GM08714 (cell line): ENCODE measurements around the gene ZNF77.
"Not testable (repeated sequence)": the region's sequence is repeated elsewhere in the genome, so short reads cannot be mapped to it uniquely, and the experiment has no call there.

ENCODE experiments used
- H3K4me3 ChIP-seq: fragments of 200-500 bp; sonication (Bioruptor generic); 2 replicates; pipeline ENCODE4 v1.5.1; 2014; ENCODE audit warnings: mild to moderate bottlenecking, low read length, inconsistent platforms
- ZNF274 ChIP-seq: IDR thresholded peaks from 2 replicates; pipeline ENCODE4 v1.6.1; 2012; ENCODE audit warnings: mild to moderate bottlenecking, low read depth, low read length

The ZNF77 gene

GRCh38 chr19:2912306-2912705 lies 32.5 kb downstream of the ZNF77 start:
- no peak overlapping the region for H3K4me3 ChIP-seq

DNA sequence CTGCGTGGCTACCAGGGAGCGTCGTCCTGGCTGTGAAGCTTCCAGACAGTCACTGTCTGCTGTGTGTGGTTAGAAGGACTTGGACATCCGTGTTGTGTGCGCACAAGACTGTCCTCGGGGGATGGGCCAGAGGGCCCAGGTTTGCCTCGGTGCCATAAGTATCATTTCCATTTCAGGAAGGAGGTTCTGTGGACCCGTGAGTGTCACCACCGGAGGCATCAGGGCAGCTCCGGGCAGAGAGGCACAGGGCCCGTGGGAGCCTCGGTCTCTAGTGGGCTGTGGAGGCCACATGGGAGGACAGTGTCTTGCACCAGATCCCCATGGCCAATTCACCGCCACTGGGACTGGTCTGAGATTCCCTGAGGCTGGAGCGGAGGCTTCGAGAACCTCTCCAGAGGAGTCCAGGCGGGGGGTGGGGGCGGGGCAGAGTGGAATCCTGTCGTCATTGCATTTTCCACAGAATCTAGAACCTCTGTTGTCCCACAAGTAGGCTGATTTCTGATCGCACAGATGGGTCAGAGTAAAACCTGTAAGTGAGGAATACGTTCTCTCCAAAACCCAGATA lies 38.1 kb downstream of the ZNF77 start:
- TF ChIP-seq ZNF274 = no peak
- no peak overlapping the region for H3K4me3 ChIP-seq

More at GRCh38 chr19:2912306-2912705, 32.5 kb downstream of the ZNF77 start:
- no peak for TF ChIP-seq ZNF274

GRCh38 chr19:2905918-2906519 lies 38.8 kb downstream of the ZNF77 start:
- H3K4me3 ChIP-seq = no peak overlapping the region
- TF ChIP-seq ZNF274 = no peak

DNA sequence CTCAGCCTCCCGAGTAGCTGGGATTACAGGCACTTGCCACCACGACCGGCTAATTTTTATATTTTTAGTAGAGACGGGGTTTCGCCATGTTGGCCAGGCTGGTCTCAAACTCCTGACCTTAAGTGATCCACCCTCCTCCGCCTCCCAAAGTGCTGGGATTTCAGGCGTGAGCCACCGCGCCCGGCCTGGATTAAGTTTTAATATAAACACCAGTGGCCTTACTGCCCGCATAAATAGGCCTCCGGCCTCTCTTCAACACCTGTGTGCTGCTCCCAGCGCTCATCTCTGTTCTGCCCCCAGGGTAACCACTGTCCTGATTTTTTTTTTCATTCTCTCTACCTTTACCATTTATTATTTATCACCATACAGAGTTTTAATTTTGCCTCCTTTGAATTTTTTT lies 41.4 kb downstream of the ZNF77 start:
- not testable (repeated sequence) for H3K4me3 ChIP-seq

DNA sequence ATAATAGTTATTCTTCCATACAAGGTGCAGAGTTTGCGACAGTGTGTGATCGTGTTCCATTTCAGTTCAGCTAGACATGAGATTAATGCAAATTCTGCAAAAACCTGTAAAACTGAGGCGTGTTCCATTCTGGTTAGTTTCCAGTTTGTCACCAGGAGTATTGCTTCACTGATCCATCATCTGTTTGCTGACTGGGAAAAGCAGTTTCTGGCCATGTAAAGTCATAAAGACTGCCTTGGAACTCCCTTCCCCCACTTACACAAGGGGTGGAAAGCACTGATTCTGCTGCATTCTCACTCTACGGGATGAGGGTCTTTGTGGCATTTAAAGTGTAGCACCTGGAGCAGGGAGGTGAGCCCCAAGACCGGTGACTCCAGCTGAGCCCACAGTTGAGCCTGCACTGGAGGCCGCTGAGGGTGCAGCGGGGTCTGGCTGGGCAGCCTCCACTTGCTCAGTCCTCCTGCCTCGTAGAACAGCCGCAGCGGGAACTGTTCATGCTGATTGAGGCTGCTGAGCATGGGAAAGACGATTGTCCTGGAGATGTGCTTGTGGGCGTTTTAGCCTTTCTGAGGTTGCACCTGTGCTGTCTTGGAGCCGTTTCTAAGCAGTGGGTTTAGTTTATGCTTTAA lies 42.1 kb downstream of the ZNF77 start:
- TF ChIP-seq ZNF274 = no peak
- no peak overlapping the region for H3K4me3 ChIP-seq

DNA sequence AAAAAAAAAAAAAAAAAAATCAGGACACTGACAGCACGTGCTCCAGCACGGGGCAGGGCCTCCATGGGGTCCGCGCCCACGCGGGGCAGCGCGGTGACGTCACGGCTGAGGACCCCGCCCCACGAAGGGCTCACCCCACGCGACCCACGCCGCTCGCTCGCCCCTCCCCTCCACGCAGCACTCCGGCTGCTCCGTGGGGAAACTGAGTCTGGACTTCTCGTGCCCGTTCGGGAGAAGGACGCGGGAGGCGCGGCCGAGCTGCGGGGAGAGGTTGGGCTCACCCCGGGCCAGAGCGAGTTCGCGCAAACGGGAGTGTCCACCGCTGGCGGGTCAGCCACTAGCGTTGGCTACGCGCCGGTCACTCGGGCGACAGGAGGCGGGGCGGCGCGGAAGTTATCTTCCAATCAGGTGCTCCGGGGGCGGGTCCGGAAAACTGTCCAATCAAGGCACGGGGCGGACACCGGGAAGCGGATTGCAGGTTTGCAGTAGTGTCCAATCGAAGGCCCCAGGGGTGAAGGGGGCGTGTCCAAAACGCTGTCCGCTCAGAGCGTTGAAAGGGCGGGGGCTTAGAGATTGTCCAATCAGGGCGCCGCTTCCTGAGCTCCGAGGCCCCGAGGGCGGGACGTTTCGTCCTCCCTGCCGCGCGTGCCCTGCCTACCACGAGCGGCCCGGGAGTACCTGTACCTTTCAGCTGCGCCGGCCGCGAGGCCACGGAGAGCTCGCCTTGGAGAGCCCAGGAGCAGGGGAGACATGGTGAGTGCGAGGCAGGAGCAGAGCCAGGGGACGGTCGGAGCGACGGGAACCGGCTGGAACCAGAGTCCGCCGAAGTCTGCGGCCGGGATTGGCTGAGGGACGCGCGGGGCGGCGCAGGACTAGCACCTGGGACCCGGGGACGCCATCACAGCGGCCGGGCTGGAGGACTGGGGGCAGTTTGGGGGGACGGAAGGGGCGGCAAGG lies 44.2 kb downstream of the ZNF77 start, which contains the start of gene ZNF57:
Gene ZNF57 (plus strand): TSS at position 633 of the 957 bp plus-strand sequence. CDS start 118 bp downstream, at position 751.
- H3K4me3 ChIP-seq = peak within 1 kb of the TSS; percentile 85
- no peak for TF ChIP-seq ZNF274

DNA sequence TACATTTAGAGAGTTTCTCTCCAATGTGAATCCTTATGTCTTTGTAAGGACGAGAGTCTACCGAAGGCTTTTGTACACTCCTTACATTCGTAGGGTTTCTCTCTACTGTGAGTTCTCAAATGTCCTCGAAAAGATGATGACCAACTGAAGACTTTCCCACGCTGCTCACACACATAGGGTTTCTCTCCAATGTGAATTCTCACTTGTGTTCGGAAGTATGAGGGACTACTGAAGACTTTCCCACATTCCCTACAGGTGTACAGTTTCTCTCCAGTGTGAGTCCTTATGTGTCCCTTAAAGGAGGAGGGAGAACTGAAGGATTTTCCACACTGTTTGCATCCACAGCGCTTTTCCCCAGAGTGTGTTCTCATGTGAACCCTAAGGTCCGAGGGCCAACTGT lies 48.1 kb downstream of the ZNF77 start:
- TF ChIP-seq ZNF274 = no peak; the same call in 1 of the 2 replicates
- H3K4me3 ChIP-seq = no peak overlapping the region

- H3K4me3 ChIP-seq = not testable (repeated sequence)
Measured at GRCh38 chr19:2890531-2890930, 54.2 kb downstream of the ZNF77 start.

DNA sequence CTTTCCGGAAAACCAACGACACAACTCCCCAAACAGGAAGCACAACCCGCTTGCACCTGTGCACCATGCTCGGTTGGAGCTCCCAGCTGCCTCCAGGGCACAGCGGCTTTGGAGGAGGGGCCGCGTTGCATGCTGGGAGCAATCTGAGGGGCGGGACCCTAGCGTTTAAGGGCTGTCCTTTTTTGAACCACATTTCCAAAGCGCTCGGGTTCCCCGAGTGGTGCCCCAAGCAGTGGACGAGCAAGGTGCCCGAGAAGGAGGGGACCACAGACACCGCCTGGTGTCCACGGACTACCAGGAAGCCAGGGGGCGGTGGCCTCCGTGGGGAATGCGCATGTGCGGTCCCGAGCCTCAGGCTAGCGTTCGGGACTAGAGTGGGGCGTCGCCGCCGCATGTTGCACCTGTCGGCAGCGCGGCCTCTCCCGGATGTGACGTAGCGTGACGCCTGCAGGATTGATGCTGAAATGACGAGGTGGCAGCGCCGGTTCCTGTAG lies 56.0 kb downstream of the ZNF77 start:
- peak overlapping the region; percentile 3; the same call in 1 of the 2 replicates for H3K4me3 ChIP-seq
- no peak for TF ChIP-seq ZNF274

- no peak for TF ChIP-seq ZNF274
- no peak overlapping the region for H3K4me3 ChIP-seq
Measured at GRCh38 chr19:2887391-2887914, 57.3 kb downstream of the ZNF77 start.

DNA sequence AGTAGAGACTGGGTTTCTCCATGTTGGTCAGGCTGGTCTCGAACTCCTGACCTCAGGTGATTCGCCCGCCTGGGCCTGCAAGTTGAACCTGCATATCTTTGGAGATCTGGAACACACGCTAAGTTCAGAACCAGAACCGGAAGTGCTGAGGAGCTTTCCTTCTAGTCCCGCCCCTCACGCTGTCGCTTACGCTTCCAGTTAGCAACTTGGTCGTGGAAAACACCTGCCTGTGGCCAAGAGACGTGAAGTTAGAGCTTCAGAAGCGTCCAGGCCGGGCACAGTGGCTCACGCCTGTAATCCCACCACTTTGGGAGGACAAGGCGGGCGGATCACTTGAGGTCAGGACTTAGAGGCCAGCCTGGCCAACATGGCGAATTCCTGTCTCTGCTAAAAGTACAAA lies 59.0 kb downstream of the ZNF77 start:
- H3K4me3 ChIP-seq = no peak overlapping the region
- TF ChIP-seq ZNF274 = no peak

GRCh38 chr19:2883686-2884439 lies 60.9 kb downstream of the ZNF77 start:
- H3K4me3 ChIP-seq = no peak overlapping the region
- no peak for TF ChIP-seq ZNF274
